Measurements from ENCODE around the gene PKM. TPM values are rescaled to one million over a fixed set of nuclear protein-coding genes. Genes with fewer than 3 reads are reported as not detected.
A peak's percentile ranks its signal among the peaks of the same experiment; 100 is the strongest.

PKM gene
- total RNA-seq, 1 donor from 2014 or later = 452 TPM

- no peak overlapping the region for H3K27ac Mint-ChIP-seq
- H3K36me3 Mint-ChIP-seq = peaks cover 35% of the 10 kb centered on the region
- H3K27me3 Mint-ChIP-seq (ENCODE audit: low read depth) = no peaks in the 10 kb centered on the region
- no peak overlapping the region for H3K4me3 Mint-ChIP-seq
- TF ChIP-seq, protein P1, sequence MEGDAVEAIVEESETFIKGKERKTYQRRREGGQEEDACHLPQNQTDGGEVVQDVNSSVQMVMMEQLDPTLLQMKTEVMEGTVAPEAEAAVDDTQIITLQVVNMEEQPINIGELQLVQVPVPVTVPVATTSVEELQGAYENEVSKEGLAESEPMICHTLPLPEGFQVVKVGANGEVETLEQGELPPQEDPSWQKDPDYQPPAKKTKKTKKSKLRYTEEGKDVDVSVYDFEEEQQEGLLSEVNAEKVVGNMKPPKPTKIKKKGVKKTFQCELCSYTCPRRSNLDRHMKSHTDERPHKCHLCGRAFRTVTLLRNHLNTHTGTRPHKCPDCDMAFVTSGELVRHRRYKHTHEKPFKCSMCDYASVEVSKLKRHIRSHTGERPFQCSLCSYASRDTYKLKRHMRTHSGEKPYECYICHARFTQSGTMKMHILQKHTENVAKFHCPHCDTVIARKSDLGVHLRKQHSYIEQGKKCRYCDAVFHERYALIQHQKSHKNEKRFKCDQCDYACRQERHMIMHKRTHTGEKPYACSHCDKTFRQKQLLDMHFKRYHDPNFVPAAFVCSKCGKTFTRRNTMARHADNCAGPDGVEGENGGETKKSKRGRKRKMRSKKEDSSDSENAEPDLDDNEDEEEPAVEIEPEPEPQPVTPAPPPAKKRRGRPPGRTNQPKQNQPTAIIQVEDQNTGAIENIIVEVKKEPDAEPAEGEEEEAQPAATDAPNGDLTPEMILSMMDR (IDR thresholded peaks at IDR 0.05; ENCODE audit: unreplicated experiment) = no peak
- H3K9me3 Mint-ChIP-seq = no peaks in the 10 kb centered on the region
- no peaks in the 10 kb centered on the region for H3K4me1 Mint-ChIP-seq
- DNase-seq (ENCODE audit: low spot score in 2 of 2, unreplicated experiment in 2 of 2) = no peak
Measured at GRCh38 chr15:72203507-72203837, 27.5 kb downstream of the PKM start.

DNA sequence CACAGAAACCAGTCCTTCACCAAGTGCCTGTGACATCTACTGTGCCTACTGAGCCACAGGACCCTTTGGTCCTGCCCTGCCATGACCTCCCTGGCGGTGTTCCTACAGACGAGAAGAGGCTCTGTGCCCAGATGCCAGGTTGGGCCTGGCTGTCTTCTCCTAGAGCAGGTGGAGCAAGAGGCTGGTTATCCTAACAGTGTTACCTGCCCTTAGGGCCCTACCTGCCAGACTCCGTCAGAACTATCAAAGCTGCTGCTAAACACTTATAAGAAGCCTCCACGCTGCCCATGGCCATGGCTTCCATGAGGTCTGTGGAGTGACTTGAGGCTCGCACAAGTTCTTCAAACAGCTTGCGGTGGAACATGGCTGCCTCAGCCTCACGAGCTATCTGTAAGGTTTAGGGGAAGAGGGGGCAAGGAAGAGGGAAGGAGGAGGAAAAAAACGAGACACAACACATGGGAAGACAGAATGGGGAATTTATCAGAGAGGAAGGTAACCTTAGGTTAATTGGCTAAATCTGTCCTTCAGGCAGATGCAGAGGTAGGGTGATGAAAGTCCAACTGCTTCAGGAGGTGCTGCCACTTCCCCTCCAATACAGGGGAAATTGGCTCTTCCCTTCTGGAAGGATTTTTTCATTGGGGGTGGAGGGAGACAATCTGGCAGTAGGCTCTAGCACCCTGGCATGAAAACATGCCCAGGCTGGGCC is 28.0 kb downstream of the PKM start:
- peaks cover under 1% of the 10 kb centered on the region for H3K4me1 Mint-ChIP-seq
- H3K27me3 Mint-ChIP-seq (ENCODE audit: low read depth) = peaks cover 2% of the 10 kb centered on the region
- H3K36me3 Mint-ChIP-seq = peaks cover 31% of the 10 kb centered on the region
- H3K27ac Mint-ChIP-seq = peak overlapping the region; percentile 35
- TF ChIP-seq, protein P1 (IDR thresholded peaks at IDR 0.05; ENCODE audit: unreplicated experiment) = no peak
- no peak overlapping the region for H3K4me3 Mint-ChIP-seq
- H3K9me3 Mint-ChIP-seq = no peaks in the 10 kb centered on the region
- no peak for DNase-seq (ENCODE audit: low spot score in 2 of 2, unreplicated experiment in 2 of 2)

DNA sequence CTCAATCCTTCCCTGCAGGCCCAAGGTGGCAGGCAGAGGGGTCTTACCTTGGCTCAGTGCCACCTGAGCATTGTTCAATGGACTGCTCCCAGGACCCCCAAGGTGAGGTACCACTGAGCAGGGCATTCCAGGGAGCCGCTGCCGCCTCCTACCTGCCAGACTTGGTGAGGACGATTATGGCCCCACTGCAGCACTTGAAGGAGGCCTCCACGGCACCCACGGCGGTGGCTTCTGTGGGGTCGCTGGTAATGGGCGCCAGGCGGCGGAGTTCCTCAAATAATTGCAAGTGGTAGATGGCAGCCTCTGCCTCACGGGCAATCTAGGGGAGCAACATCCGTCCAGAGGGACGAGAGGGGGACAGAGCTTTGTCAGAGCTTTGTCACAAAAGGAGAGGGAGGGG is 28.7 kb downstream of the PKM start:
- Mint-ChIP-seq H3K27me3 (ENCODE audit: low read depth) (peaks cover 5% of the 10 kb centered on the region), H3K36me3 (peaks cover 30% of the 10 kb centered on the region), H3K27ac (no peak overlapping the region), H3K9me3 (no peaks in the 10 kb centered on the region), H3K4me1 (peaks cover 3% of the 10 kb centered on the region), H3K4me3 (no peak overlapping the region)
- DNase-seq (ENCODE audit: low spot score in 2 of 2, unreplicated experiment in 2 of 2) = no peak
- TF ChIP-seq, protein P1 (IDR thresholded peaks at IDR 0.05; ENCODE audit: unreplicated experiment) = no peak

DNA sequence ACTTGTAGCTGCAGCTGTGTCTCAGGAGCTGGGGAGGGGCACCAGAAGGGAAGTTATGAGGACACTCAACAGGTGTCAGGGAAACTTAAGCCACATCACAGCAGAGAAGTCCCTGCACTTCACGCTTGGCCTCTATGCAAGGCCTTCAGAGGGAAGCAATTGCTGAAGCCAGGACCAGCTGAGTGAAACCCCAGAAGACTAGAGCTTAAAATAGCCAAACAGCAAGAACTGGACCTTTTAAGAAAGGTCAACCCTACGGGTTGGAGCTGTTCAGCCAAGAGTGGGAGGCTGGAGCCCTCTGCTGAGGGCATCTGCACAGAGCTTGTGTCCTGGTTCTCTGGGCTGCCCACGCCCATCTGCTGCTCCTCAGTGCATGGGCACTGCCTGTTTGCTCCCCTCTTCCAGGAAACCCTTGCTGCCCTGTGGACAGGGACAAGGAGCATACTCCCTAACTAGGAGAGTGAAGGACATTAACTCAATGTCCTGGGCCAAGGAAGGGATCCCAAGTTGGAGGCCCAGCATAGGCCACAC is 29.5 kb downstream of the PKM start:
- peaks cover 12% of the 10 kb centered on the region for H3K27me3 Mint-ChIP-seq (ENCODE audit: low read depth)
- H3K36me3 Mint-ChIP-seq = peaks cover 23% of the 10 kb centered on the region
- DNase-seq (ENCODE audit: low spot score in 2 of 2, unreplicated experiment in 2 of 2) = no peak
- H3K9me3 Mint-ChIP-seq = no peaks in the 10 kb centered on the region
- H3K4me1 Mint-ChIP-seq = peaks cover 3% of the 10 kb centered on the region
- TF ChIP-seq, protein P1 (IDR thresholded peaks at IDR 0.05; ENCODE audit: unreplicated experiment) = no peak
- no peak overlapping the region for H3K27ac Mint-ChIP-seq
- H3K4me3 Mint-ChIP-seq = no peak overlapping the region

DNA sequence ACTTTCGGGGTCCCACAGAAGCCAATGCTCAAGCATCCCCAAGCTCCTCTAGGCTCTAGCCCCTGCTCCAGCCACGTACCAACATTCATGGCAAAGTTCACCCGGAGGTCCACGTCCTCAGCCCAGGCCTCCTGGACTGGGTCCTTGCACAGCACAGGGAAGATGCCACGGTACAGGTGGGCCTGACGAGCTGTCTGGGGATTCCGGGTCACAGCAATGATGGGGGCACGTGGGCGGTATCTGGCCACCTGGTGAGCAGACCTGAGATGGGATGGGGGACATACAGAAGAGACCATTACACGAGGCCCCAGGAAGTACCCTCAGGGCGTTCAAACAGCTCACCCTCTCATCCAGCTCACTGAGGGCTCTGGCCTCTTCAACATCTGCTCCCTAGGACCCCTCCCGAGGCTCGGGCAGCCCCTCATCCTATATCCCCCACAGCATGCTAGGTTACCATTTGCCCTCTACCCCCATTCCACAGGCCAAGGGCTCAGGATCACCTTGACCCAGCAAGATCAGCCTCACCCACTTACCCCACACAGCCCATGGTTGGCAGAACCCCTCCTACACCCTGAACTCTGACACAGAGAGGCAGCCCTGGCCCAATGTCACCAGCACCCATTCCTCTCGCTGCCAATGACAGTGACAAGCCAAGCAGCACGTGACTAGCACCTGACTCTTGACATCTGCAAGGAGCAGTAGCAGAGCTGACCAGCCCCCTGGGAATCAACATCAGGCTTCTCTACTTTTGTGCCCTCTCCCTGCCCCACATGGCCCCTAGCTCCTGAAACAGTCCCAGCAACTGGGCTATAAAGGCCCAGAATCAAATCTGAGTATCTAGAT is 30.4 kb downstream of the PKM start:
- Mint-ChIP-seq H3K4me3 (no peak overlapping the region), H3K9me3 (no peaks in the 10 kb centered on the region), H3K4me1 (peaks cover 3% of the 10 kb centered on the region), H3K36me3 (peaks cover 16% of the 10 kb centered on the region), H3K27ac (no peak overlapping the region), H3K27me3 (ENCODE audit: low read depth) (peaks cover 20% of the 10 kb centered on the region)
- TF ChIP-seq, protein P1 (IDR thresholded peaks at IDR 0.05; ENCODE audit: unreplicated experiment) = no peak
- no peak for DNase-seq (ENCODE audit: low spot score in 2 of 2, unreplicated experiment in 2 of 2)

Measured in mesothelial cell of epicardium (in vitro differentiated cells).